ENCODE measurements around the gene SND1. TPM values are rescaled to one million over a fixed set of nuclear protein-coding genes. Genes with fewer than 3 reads are reported as not detected.

Gene SND1
- total RNA-seq, 1 experiment from 2014 or later, result 218 TPM

GRCh38 chr7:127847641-127848040 lies 195.6 kb downstream of the SND1 start:
- H3K79me2 ChIP-seq (ENCODE audit: insufficient read depth, low read length), result no peaks in the 10 kb centered on the region

More at GRCh38 chr7:127847641-127848040, 195.6 kb downstream of the SND1 start:
- peaks cover 6% of the 10 kb centered on the region; the same call in 1 of the 2 replicates for H3K4me1 ChIP-seq (ENCODE audit: insufficient read depth, low read length)
- H3K18ac ChIP-seq (ENCODE audit: insufficient read length, low read depth, low read length), result no peak overlapping the region
- H2AK5ac ChIP-seq (ENCODE audit: insufficient read length, low read length), result no peak overlapping the region
- H2AFZ ChIP-seq (ENCODE audit: low read length), result no peak overlapping the region
- H2BK15ac ChIP-seq (ENCODE audit: low read depth, low read length), result no peak overlapping the region
- H3K79me1 ChIP-seq (ENCODE audit: insufficient read depth, low read depth, low read length, poor library complexity, severe bottlenecking), result no peaks in the 10 kb centered on the region
- Mint-ChIP-seq H3K27ac (peak overlapping the region in 2 of 3 experiments; percentile 38 to 83; a peak in 4 of 7 replicates), H3K9me3 (no peaks in the 10 kb centered on the region), H3K27me3 (ENCODE audit: low read depth) (no peaks in the 10 kb centered on the region), H3K4me1 (peaks cover 14 to 31% of the 10 kb centered on the region in 2 experiments), H3K36me3 (ENCODE audit: insufficient read depth in 1 of 3, low read depth in 3 of 3) (peaks cover 6 to 9% (median 8%) of the 10 kb centered on the region in 3 experiments; a peak in 5 of 7 replicates), H3K4me3 (peak overlapping the region in 1 of 2 experiments; percentile 13; a peak in 1 of 5 replicates)
- H4K5ac ChIP-seq (ENCODE audit: insufficient read length, low read depth, low read length), result no peak overlapping the region
- no peaks in the 10 kb centered on the region for H3K9me3 ChIP-seq (ENCODE audit: control insufficient read depth, low read depth, low read length)
- no peak overlapping the region for H3K27ac ChIP-seq (ENCODE audit: insufficient read length, low read depth, low read length)
- no peak overlapping the region for H3K9ac ChIP-seq (ENCODE audit: extremely low read depth, insufficient read length, low read length)
- H3K56ac ChIP-seq (ENCODE audit: insufficient read length, low read depth, low read length), result no peak overlapping the region
- no CpG with 5 or more reads among the region's 3 CpGs for WGBS (ENCODE audit: extremely low coverage, insufficient read length, low lambda C conversion rate)
- no peak overlapping the region for H3K23ac ChIP-seq (ENCODE audit: insufficient read length, low read depth, low read length)
- H2BK20ac ChIP-seq (ENCODE audit: low read depth, low read length, poor library complexity, severe bottlenecking), result no peak overlapping the region
- no peak overlapping the region for H4K8ac ChIP-seq (replicated peaks; ENCODE audit: insufficient read length, low read depth, low read length)
- no peak overlapping the region for H3K4me2 ChIP-seq (ENCODE audit: insufficient read depth, insufficient read length, low read length)
- no peak for DNase-seq
- no peak overlapping the region for H4K91ac ChIP-seq (ENCODE audit: insufficient read length, low read depth, low read length)
- H3K14ac ChIP-seq (ENCODE audit: insufficient read depth, low read length), result no peak overlapping the region
- no peak overlapping the region for H2BK12ac ChIP-seq (ENCODE audit: insufficient read length, low read depth, low read length)
- no peaks in the 10 kb centered on the region for H3K27me3 ChIP-seq (ENCODE audit: insufficient read depth, low read length)
- no peak overlapping the region for H3T11ph ChIP-seq (ENCODE audit: low read length)
- H2BK5ac ChIP-seq (ENCODE audit: insufficient read length, low read length), result no peak overlapping the region
- H3K4ac ChIP-seq (ENCODE audit: low read depth, low read length), result no peak overlapping the region
- no peaks in the 10 kb centered on the region for H4K20me1 ChIP-seq (ENCODE audit: control insufficient read depth, insufficient read depth, insufficient read length)
- no peak overlapping the region for H2BK120ac ChIP-seq (ENCODE audit: low read depth, low read length, poor library complexity, severe bottlenecking)
- no peak for TF ChIP-seq CTCF (conservative IDR thresholded peaks at IDR 0.05)
- no peaks in the 10 kb centered on the region for H3K23me2 ChIP-seq (ENCODE audit: insufficient read length, low read depth, low read length, poor library complexity, severe bottlenecking)

Data from H9 (cell line).